Mucosa of descending colon (tissue), 3 donors: ENCODE data around the gene ELP4. TPM values are rescaled to one million over a fixed set of nuclear protein-coding genes. Genes with fewer than 3 reads are reported as not detected.

Experiments used
- ATAC-seq: fragments of 200-7000 bp; cut with Tn5 transposase; one replicate; pipeline ENCODE4 v1.9.1; 2020; ENCODE audit warnings: mild to moderate bottlenecking, moderate library complexity
- DNase-seq, 3 donors: peaks; one replicate each; pipeline ENCODE4 v3.0.0-alpha.2; 2020
- H3K36me3 ChIP-seq: fragments of 200-600 bp; one replicate; pipeline ENCODE4 v1.8.0; 2021; ENCODE audit warnings: low read depth, mild to moderate bottlenecking
- H3K4me1 ChIP-seq: fragments of 200-600 bp; one replicate; pipeline ENCODE4 v1.8.0; 2021; ENCODE audit warnings: low read depth, mild to moderate bottlenecking
- H3K4me3 ChIP-seq: fragments of 200-600 bp; one replicate; pipeline ENCODE4 v1.8.0; 2021; ENCODE audit warnings: mild to moderate bottlenecking
- H3K9me3 ChIP-seq: fragments of 200-600 bp; one replicate; pipeline ENCODE4 v1.8.0; 2021; ENCODE audit warnings: mild to moderate bottlenecking
- CTCF ChIP-seq: fragments of 200-600 bp; IDR thresholded peaks from one replicate; pipeline ENCODE4 v1.8.0; 2022; ENCODE audit warnings: antibody characterized with exemption, mild to moderate bottlenecking
- intact Hi-C, 2 donors: fragments of 100-400 bp; cut with DNase I in 1 of 2; cut with micrococcal nuclease in 1 of 2; formaldehyde crosslinking; loops; one replicate each; pipeline versions ENCODE4 v1.11.0 to v1.11.1; 2022; cut with DNase I, micrococcal nuclease
- total RNA-seq, 3 donors: library from RNA; stranded (reverse); fragmentation: NEBNext Ultra II Directional in 2 of 3; extraction: Animal tissue kit (Norgen Biotek cat#: 25700) in 2 of 3; gene quantifications; one replicate each; pipeline versions ENCODE4 v1.2.1 to v1.2.4, GENCODE V29; 2021 to 2023
- donor health status: DM: no; HTN: no; CAD: no; lungs with moderate emphysema.
- donor health status: DM: no; HTN: no; CAD: no.
- donor health status: DM: no; HTN: yes; CAD: no.

Gene ELP4
- total RNA-seq, 3 donors from 2014 or later, result 13.2 to 21.4 (median 18.7) TPM

GRCh38 chr11:31767066-31767465, 257.5 kb downstream of the ELP4 start:
- TF ChIP-seq CTCF, result no peak
- ATAC-seq, result no peak
- intact Hi-C loops, result no loop called here
- no peak for DNase-seq
- no peaks in the 10 kb centered on the region for H3K36me3 ChIP-seq
- no peaks in the 10 kb centered on the region for H3K4me1 ChIP-seq
- no peak overlapping the region for H3K4me3 ChIP-seq
- H3K9me3 ChIP-seq, result no peaks in the 10 kb centered on the region

- Histone ChIP-seq H3K4me1 (no peaks in the 10 kb centered on the region), H3K4me3 (no peak overlapping the region), H3K9me3 (no peaks in the 10 kb centered on the region), H3K36me3 (no peaks in the 10 kb centered on the region)
- intact Hi-C loops, result no loop called here
- TF ChIP-seq CTCF, result no peak
- DNase-seq, result no peak
- ATAC-seq, result no peak
Observed at GRCh38 chr11:31767685-31768084, 258.1 kb downstream of the ELP4 start.

- no peak for DNase-seq
- Histone ChIP-seq H3K4me1 (no peaks in the 10 kb centered on the region), H3K36me3 (no peaks in the 10 kb centered on the region), H3K4me3 (no peak overlapping the region), H3K9me3 (no peaks in the 10 kb centered on the region)
- intact Hi-C loops, result no loop called here
- no peak for ATAC-seq
- TF ChIP-seq CTCF, result no peak
Observed at GRCh38 chr11:31768749-31769640, 259.4 kb downstream of the ELP4 start.

DNA sequence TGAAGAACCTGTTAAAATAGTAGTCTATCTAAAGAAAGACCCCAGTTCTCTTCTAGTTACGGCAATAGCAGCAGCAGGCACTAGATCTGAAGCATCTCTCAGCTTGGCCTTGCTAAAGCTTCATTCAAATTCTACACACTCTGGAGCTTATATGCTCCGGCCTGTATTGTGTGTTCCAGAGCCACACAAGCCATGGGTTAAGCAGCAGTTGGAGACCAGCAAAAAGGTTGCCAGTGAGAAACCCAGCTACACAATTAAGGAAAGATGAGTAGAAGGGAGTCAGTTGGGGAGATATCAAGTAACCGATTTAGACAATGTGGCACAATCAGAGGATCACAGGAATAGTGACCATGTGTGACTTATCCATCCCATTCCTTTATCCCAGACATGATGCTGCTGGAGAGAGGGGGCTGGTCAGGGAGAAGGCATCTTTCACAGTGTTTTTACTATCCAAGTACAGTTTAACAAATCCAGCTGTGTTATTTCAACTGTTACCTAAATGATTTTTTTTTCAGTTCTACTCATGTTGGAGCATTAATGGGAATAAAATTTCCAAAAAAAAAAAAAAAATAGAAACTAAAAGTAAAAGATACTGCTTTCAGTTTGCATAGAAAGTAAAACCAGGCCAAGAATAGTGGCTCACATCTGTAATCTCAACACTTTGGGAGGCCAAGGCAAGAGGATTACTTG, 260.6 kb downstream of the ELP4 start:
- Histone ChIP-seq H3K4me3 (no peak overlapping the region), H3K36me3 (no peaks in the 10 kb centered on the region), H3K4me1 (no peaks in the 10 kb centered on the region), H3K9me3 (no peaks in the 10 kb centered on the region)
- ATAC-seq, result no peak
- no peak for DNase-seq
- TF ChIP-seq CTCF, result no peak
- intact Hi-C loops, result no loop called here

GRCh38 chr11:31772412-31772811, 262.8 kb downstream of the ELP4 start:
- no peak overlapping the region for H3K4me3 ChIP-seq
- intact Hi-C loops, result no loop called here
- H3K36me3 ChIP-seq, result no peaks in the 10 kb centered on the region
- no peak for ATAC-seq
- no peaks in the 10 kb centered on the region for H3K9me3 ChIP-seq
- TF ChIP-seq CTCF, result no peak
- DNase-seq, result no peak
- H3K4me1 ChIP-seq, result no peaks in the 10 kb centered on the region
